Measurements from ENCODE around the gene SLAIN1.
"Not testable (repeated sequence)": the region's sequence is repeated elsewhere in the genome, so short reads cannot be mapped to it uniquely, and the experiment has no call there.

The SLAIN1 gene

GRCh38 chr13:77697217-77698103 is at the start of gene SLAIN1:
Gene SLAIN1, plus strand, starts transcription at chr13:77697687. Its CDS starts 227 bp downstream, at chr13:77697914.
- peak; percentile 55 to 69 (median 64) for DNase-seq

- DNase-seq, result no peak
Measured at GRCh38 chr13:77650409-77650808, 47.1 kb upstream of the SLAIN1 start.

- DNase-seq, result no peak
Measured at GRCh38 chr13:77653301-77653700, 44.2 kb upstream of the SLAIN1 start.

- not testable (repeated sequence) for DNase-seq
Measured at GRCh38 chr13:77660016-77660415, 37.5 kb upstream of the SLAIN1 start.

- no peak for DNase-seq
Measured at GRCh38 chr13:77660841-77661250, 36.6 kb upstream of the SLAIN1 start.

- not testable (repeated sequence) for DNase-seq
Measured at GRCh38 chr13:77662301-77662700, 35.2 kb upstream of the SLAIN1 start.

- DNase-seq, result not testable (repeated sequence)
Measured at GRCh38 chr13:77662831-77663230, 34.7 kb upstream of the SLAIN1 start.

GRCh38 chr13:77674852-77675251 is 22.6 kb upstream of the SLAIN1 start:
- no peak for DNase-seq

- DNase-seq, result no peak
Measured at GRCh38 chr13:77678691-77679235, 18.7 kb upstream of the SLAIN1 start.

GRCh38 chr13:77687799-77688198 is 9.7 kb upstream of the SLAIN1 start:
- DNase-seq, result no peak

- no peak for DNase-seq
Measured at GRCh38 chr13:77691871-77692270, 5.6 kb upstream of the SLAIN1 start.

GRCh38 chr13:77692746-77693448 is 4.6 kb upstream of the SLAIN1 start:
- no peak for DNase-seq

GRCh38 chr13:77693449-77693940 is 4.0 kb upstream of the SLAIN1 start:
- DNase-seq, result no peak

GRCh38 chr13:77696006-77696878 is 1.2 kb upstream of the SLAIN1 start:
- no peak for DNase-seq

GRCh38 chr13:77696879-77697216 is 639 bp upstream of the SLAIN1 start:
- no peak for DNase-seq

- DNase-seq, result peak; percentile 5 to 39 (median 13)
Measured at GRCh38 chr13:77698201-77699058, 943 bp downstream of the SLAIN1 start.

- DNase-seq, result no peak
Measured at GRCh38 chr13:77699059-77699680, 1.7 kb downstream of the SLAIN1 start.

GRCh38 chr13:77701305-77701704 is 3.8 kb downstream of the SLAIN1 start:
- no peak for DNase-seq

- no peak for DNase-seq
Measured at GRCh38 chr13:77702366-77702765, 4.9 kb downstream of the SLAIN1 start.

- DNase-seq, result no peak
Measured at GRCh38 chr13:77703408-77703807, 5.9 kb downstream of the SLAIN1 start.

GRCh38 chr13:77714119-77714755 is 16.8 kb downstream of the SLAIN1 start:
- no peak for DNase-seq
